ENCODE results near the gene TRIM67. TPM values are rescaled to one million over a fixed set of nuclear protein-coding genes. Genes with fewer than 3 reads are reported as not detected.

The TRIM67 gene
- total RNA-seq, 1 experiment from 2014 or later: 0.08 TPM

GRCh38 chr1:231159202-231159962 is 2.5 kb upstream of the TRIM67 start:
- ChIA-PET CTCF (no interaction called here), POLR2A (interaction anchor here (0.8 kb wide), 1 partner anchor 9 kb away, joined by 3 read pairs; no protein-coding TSS in a partner anchor)
- in situ Hi-C loops (cut with HindIII; ENCODE audit: low pct_unique_long_range_greater_than_20kb, low sequenced_read_pairs) (no loop called here), intact Hi-C loops (cut with micrococcal nuclease; ENCODE audit: unreplicated experiment) (no loop called here)
- H3K9me3 ChIP-seq (ENCODE audit: control insufficient read depth, insufficient read depth, low read depth, low read length): no peaks in the 10 kb centered on the region
- ATAC-seq: no peak
- H3K4me1 ChIP-seq (ENCODE audit: control insufficient read depth, insufficient read depth, low read length): no peaks in the 10 kb centered on the region
- H3K27me3 ChIP-seq (ENCODE audit: control insufficient read depth, insufficient read depth, low read length): peaks cover 22% of the 10 kb centered on the region
- H3K27ac ChIP-seq (ENCODE audit: low read length): no peak overlapping the region
- no TSS peak for BruUV-seq (replicated peaks)
- no peak for DNase-seq (ENCODE audit: low read depth, low spot score)
- H3K36me3 ChIP-seq (ENCODE audit: control insufficient read depth, insufficient read depth, low read length): no peaks in the 10 kb centered on the region
- no peak overlapping the region for H3K4me3 ChIP-seq (ENCODE audit: low read depth in 2 of 2, low read length in 2 of 2)
- no peak for TF ChIP-seq TCF7L2 (IDR thresholded peaks at IDR 0.05; ENCODE audit: low read depth, low read length)
- no peak for TF ChIP-seq POLR2AphosphoS5 (IDR thresholded peaks at IDR 0.05; ENCODE audit: low read depth, low read length)
- no peak for TF ChIP-seq REST (IDR thresholded peaks at IDR 0.05; ENCODE audit: insufficient read depth in 1 of 2, low read depth in 2 of 2, low read length in 1 of 2)
- TF ChIP-seq SIN3A (IDR thresholded peaks at IDR 0.05; ENCODE audit: borderline replicate concordance, insufficient read depth, low read depth, low read length): no peak
- no peak for TF ChIP-seq CTCF (IDR thresholded peaks at IDR 0.05)

- no peak for DNase-seq (ENCODE audit: low read depth, low spot score)
- in situ Hi-C loops (cut with HindIII; ENCODE audit: low pct_unique_long_range_greater_than_20kb, low sequenced_read_pairs): no loop called here
- POLR2A ChIA-PET: no interaction called here
- Histone ChIP-seq H3K36me3 (ENCODE audit: control insufficient read depth, insufficient read depth, low read length) (no peaks in the 10 kb centered on the region), H3K27me3 (ENCODE audit: control insufficient read depth, insufficient read depth, low read length) (peaks cover 20% of the 10 kb centered on the region), H3K4me3 (ENCODE audit: low read depth in 2 of 2, low read length in 2 of 2) (no peak overlapping the region), H3K4me1 (ENCODE audit: control insufficient read depth, insufficient read depth, low read length) (no peaks in the 10 kb centered on the region), H3K9me3 (ENCODE audit: control insufficient read depth, insufficient read depth, low read depth, low read length) (no peaks in the 10 kb centered on the region), H3K27ac (ENCODE audit: low read length) (no peak overlapping the region)
- BruUV-seq (replicated peaks): no TSS peak
- CTCF ChIA-PET: no interaction called here
- TF ChIP-seq CTCF (IDR thresholded peaks at IDR 0.05) (no peak), POLR2AphosphoS5 (IDR thresholded peaks at IDR 0.05; ENCODE audit: low read depth, low read length) (no peak), SIN3A (IDR thresholded peaks at IDR 0.05; ENCODE audit: borderline replicate concordance, insufficient read depth, low read depth, low read length) (no peak), TCF7L2 (IDR thresholded peaks at IDR 0.05; ENCODE audit: low read depth, low read length) (no peak), REST (IDR thresholded peaks at IDR 0.05; ENCODE audit: insufficient read depth in 1 of 2, low read depth in 2 of 2, low read length in 1 of 2) (no peak)
- intact Hi-C loops (cut with micrococcal nuclease; ENCODE audit: unreplicated experiment): no loop called here
- no peak for ATAC-seq
Observed at GRCh38 chr1:231159963-231160761, 1.7 kb upstream of the TRIM67 start.

Data from Panc1 (cell line).